ENCODE measurements around the gene PRDM2.

PRDM2 gene

DNA sequence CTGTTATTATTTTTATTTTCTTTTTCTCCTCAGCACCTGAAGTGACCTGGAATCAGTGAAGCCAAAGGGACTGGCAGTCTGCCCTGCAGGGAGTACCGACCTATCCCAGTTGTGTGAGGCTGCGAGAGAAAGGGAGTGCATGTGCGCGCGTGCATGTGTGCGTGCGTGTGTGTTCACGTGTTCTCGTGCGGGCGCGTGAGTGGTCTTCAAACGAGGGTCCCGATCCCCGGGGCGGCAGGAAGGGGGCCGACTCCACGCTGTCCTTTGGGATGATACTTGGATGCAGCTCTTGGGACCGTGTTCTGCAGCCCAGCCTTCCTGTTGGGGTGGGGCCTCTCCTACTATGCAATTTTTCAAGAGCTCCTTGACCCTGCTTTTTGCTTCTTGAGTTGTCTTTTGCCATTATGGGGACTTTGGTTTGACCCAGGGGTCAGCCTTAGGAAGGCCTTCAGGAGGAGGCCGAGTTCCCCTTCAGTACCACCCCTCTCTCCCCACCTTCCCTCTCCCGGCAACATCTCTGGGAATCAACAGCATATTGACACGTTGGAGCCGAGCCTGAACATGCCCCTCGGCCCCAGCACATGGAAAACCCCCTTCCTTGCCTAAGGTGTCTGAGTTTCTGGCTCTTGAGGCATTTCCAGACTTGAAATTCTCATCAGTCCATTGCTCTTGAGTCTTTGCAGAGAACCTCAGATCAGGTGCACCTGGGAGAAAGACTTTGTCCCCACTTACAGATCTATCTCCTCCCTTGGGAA, 123.3 kb downstream of the PRDM2 start:
- no peak for FAIRE-seq

DNA sequence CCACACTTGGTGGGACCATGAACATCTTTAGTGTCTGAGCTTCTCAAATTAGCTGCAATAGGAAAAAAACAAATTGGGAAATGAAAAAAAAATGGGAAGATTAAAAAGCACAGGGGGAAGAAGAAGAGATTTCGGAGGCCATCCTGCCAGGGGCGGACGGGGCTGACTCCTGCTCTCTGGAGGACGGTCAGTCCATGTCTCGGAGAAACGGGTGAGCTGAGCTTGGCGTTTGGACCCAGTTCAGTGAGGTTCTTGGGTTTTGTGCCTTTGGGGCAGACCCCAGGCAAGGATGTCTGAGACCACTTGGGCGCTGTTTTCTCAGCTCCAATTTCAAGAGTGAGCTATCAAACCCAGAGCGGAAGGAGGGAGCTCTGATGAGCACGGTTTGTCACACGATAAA, 123.9 kb downstream of the PRDM2 start:
- FAIRE-seq: no peak

DNA sequence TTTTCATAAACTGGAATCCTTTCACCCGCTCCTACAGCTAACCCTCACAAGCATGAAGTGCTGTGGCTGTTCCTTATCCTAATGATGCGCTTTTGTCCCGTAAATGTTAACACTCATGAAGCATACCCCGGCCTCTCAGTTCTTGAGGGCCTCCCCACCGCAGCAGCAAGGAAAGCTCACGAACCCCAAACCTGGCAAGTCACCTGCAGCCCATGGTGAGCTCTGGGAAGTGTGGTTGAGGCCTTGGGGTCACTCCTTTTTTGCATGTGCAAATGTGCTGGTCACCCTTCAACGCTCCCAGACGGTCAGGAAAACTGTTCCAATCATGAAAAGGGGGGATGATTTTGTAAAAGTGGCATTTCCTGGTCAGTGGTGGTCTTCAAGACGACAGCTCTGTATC, 124.6 kb downstream of the PRDM2 start:
- no peak for FAIRE-seq

DNA sequence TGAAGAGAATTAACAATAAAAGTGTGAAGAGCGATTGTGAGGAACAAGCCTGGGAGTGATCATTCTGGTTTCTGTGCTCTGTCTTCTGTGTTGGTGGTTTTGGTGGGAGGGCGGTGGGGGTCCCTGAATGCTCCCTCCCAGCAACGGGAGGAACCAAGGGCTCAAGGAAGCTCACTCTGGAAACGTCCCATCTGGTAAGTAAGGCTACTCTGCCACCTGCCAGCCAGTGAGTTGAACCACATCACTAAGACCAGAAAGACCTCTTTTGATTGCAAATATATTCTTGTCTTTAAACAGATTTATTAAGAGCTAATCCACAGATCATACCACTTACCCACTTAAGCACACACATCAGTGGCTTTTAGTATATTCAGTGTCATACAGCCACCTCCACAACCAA, 125.0 kb downstream of the PRDM2 start:
- no peak for FAIRE-seq

DNA sequence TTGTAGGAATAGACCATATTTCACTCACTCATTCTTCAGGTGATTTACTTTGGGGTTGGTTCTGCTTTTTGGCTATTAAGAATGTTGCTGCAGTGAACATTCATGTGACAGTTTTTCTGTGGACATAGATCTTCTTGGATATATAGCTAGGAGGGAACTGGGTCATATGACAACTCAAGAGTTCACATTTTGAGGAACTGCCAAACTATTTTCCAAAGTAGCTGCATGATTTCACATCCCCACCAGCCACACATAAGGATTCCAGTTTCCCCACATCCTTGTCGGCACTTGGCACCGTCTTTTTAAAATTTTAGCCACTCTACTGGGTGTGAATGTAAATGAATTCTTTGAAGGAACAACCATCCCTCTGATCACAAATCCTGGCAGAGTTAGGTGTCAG, 126.0 kb downstream of the PRDM2 start:
- no peak for FAIRE-seq

DNA sequence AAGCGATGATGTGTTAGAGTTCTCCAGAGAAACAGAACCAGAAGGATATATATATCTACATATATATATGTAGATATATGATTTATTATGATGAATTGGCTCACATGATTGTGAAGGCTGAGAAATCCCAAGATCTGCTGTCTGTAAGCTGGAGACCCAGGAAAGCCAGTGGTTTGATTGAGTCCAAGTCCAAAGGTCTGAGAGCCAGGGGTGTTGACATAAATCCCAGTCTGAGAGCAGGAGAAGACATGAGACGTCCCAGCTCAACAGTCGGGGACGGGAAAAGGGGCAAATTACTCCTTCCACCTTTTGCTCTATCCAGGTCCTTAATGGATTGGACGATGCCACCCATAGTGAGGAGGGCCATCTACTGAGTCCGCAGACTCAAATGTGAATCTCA, 126.6 kb downstream of the PRDM2 start:
- no peak for FAIRE-seq

DNA sequence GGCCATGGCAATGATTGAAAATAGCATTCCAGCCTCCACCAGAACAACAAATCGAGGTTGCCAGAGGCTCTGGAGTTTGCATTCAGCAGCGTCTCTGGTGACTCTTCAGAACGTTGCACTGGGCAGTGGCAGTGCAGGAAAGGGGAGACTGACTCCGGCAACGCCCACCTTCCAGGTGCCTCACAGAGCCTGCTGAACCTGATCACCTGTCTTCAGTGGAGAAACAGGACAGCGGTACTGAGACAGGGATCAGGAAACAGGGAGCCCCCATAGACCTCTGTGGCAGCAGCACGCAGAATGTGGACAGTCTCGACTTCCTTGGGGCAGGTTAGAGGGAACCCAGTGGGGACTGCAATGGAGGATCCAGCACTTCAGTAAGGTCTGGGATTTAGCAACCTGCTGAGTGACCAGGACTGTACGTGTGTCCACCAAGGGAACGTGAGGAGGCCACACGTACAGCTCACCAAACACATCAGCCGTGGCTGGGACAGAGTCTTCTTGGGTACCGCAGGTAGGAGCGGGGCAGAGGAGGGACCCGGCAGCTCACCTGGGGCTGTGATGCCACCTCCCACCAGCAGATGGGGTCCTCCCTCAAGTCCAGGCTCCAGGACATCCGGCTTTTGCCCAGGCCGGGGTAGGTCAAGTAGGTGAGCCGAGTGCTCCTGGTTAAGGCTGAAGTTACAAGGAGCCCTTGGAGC, 128.6 kb downstream of the PRDM2 start:
- no peak for FAIRE-seq

DNA sequence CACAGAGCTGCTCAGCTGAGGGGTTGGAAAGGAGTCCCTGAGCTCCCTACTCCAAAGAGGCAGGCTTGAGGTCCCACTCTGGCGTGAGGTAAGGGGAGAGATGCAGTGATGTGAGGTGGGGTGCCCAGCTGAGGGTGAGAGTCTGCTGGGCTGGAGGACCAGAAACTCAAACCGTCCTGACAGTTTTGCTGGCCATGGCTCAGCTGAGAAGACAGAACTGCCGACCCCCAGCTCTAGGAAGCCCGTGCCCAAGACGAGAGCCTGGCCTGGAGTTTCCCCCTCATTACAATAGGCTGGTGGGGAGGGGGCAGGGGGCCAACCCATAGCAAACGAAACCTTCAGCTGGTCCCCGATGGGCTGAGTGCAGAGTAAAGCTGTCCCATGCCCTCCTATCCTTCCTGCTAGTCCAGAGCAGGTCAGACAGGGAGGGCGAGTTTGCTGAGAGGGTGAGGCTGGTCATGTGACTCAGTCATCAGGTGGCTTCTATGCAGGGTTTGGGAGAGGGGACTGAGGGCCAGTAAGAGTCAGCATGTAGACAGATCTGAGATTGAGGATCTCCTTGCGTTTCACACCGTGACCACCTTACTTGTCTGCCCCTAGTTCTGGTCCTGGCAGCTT, 129.3 kb downstream of the PRDM2 start:
- FAIRE-seq: no peak

DNA sequence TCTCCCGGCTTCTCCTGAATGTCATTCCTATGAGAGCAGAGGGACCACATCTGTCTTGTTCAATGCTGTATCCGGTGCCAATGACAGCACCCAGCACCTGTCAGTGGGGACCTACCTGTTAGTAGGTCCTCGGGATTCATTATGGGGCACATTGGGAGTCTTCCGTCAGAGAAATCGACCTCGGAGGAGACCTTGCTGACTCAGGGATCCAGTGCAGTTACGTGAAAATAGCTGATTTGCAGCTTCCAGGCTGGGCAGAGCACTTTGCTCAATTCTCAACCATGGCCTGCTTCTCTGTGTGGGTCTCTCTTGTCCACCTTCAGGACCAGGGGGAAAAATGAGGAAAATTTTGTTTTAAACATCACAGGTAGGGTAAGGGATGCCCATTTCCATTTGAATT, 130.2 kb downstream of the PRDM2 start:
- FAIRE-seq: no peak

DNA sequence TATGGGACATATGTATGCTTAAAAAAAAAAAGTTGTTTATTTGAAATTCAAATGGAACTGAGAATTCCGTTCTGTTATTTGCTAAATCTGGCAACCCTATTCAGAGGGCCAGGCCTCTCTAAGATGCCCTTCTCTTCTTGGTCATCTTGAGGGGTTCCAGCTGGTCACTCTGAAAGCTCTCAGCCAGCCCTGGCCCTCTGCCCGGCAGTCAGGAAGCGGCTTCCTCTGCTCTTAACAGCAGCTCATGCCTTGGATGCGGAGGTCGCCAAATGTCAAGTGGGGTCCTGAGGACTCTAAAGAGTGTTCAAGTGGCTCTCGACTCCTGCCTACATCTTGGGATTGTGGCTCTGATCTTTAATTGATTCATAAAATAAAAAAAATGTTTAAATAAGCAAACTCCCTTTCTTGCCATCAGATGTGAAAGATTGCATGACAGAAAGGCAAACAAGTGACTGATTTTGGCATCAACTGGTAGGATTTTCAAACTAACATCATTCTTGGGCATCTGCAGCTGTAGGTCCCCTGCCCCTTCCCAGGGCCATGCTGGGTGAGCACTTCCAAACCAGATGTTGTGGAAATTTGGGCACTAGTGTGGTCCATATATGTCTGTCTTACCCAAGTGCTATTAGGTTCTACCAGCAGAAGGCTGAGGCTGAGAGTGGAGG, 130.8 kb downstream of the PRDM2 start:
- no peak for FAIRE-seq

DNA sequence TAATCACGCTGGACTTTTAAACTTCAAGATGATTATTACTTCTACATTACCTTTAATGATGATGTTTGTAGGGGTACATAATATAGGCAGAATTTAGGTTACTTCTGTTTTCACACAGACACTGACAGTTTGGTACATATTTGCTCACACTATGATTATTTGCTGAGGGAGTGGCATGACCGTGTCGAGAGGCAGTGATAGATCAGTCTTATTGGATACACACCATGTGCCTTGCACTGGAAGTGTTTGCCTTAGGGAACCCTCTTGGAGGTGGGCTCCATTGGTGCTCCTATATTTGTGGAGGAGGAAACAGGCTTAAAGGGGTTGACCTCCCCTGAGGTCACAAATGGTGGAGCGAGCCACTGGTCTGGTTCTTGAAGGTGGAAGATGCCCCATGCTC, 132.1 kb downstream of the PRDM2 start:
- FAIRE-seq: no peak

DNA sequence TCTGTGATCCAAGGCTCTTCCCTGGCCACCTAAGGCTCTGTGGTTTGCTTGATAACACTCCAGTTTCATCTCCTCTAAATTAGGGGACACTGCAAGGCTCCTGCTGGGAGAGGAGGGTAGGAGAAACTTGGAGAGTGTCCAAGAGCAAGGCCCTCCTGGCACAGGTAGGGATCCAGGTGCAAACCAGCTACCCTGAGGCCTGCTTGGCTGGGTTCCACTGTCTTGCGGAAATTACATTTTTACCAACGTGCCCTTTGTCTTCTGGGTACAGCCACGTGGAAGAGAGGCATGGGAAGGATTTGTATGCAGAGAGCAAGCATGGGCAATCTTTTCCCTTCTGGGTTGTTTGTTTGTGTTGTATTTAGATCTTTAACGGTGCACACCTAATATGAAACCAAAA, 132.5 kb downstream of the PRDM2 start:
- FAIRE-seq: no peak

DNA sequence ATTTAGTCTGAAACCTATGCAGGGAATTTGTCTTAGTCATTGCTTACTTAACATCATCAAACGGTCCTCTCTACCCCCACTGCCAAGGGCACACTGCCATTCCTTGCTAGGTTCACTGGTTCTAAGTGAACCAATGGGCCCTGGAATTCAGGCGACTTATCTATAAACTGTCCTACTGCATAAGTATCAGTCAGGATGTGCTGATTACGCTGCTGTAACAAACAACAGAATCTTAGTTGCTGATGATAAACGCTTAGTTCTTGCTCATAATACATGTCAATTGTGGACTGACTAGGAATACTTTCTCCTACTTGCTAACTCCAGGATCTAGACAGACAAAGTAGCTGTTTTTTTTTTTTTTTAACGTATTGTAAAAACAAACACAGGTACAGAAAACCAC, 136.1 kb downstream of the PRDM2 start:
- FAIRE-seq: no peak

DNA sequence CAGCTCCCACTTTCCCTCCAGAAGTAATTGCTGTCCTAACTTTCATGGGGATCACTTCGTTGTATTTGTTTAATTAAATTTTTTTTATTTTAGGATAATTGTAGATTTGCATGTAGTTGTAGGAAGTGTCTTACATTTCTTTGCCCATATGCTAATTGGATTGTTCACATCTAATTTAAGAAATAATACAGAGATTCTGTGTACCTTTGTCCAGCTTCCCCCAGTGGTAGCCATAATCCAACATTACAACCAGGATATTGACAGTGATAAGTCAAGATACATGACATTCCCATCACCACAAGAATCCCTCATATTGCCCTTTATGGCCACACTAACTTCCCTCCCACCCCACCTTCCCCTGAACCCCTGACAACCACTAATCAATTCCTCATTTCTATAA, 136.6 kb downstream of the PRDM2 start:
- FAIRE-seq: no peak

DNA sequence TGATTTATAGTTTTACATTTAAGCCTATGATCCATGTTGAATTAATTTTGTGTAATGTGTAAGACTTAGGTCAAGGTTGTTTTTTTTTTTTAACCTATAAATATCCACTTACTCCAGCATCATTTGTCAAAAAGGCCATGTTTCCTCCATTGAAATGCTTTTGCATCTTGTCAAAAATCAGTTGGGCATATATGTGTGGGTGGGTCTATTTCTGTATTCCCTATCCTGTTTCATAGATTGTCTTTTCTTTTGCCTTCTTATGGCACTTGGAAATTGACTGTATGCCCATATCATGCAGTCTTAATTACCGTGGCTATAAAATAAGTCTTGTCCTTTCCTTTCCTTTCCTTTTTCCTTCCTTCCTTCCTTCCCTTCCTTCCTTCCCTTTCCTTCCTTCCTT, 138.2 kb downstream of the PRDM2 start:
- FAIRE-seq: no peak

DNA sequence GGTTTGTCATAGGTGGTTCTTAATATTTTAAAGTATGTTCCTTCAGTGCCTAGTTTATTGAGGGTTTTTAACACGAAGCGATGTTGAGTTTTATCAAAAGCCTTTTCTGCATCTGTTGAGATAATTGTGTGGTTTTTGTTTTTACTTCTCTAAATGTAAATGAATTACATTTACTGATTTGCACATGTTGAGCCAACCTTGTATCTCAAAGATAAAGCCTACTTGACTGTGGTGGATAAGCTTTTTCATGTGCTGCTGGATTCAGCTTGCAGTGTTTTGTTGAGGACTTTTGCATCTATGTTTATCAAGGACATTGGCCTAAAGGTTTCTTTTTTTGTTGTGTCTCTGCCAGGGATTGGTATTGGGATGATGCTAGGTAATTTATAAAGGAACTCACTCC, 142.5 kb downstream of the PRDM2 start:
- FAIRE-seq: no peak

DNA sequence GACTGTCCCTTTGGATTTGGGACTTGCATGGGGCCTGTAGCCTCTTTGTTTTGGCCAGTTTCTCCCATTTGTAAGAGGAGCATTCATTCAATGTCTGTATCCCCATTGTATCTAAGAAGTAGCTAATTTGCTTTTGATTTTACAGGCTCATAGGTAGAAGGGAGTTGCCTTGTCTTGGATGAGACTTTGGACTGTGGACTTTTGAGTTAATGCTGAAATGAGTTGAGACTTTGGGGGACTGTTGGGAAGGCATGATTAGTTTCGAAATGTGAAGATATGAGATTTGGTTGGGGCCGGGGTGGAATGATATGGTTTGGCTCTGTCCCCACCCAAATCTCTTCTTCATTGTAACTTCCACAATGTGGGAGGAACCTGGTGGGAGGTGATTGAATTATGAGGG, 151.7 kb downstream of the PRDM2 start:
- FAIRE-seq: no peak

DNA sequence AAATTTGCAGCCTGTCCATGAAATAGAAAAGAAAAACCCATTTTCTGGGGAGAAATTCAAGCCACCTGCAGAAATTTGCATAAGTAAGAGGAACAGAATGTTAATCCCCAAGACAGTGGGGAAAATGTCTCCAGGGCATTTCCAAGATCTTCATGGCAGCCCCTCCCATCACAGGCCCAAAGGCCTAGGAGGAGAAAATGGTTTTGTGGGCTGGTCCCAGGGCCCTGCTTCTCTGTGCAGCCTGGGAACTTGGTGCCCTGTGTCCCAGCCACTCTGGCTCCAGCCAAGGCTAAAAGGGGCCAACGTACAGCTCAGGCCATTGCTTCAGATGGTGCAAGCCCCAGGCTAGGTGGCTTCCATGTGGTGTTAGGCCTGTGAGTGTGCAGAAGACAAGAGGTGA, 155.6 kb downstream of the PRDM2 start:
- FAIRE-seq: no peak

DNA sequence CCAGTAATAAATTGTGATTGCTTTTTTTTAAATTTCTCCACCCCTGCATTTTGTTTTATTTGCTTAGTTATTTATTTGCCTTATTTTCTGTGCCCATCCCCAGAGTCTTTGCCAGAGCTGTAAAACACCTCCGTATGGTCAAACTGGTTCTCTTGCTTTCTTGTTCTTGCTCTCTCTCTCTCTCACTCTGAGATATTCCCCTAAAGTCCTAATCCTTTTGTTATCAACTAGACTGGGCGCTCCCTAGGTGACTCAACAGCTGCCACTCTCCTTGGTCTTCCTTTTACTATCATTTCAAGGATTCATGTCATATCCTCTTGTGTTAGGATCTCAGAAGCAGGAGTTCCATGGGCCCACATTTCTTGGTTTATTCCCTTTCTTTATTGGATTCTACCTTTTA, 160.0 kb downstream of the PRDM2 start:
- no peak for FAIRE-seq

DNA sequence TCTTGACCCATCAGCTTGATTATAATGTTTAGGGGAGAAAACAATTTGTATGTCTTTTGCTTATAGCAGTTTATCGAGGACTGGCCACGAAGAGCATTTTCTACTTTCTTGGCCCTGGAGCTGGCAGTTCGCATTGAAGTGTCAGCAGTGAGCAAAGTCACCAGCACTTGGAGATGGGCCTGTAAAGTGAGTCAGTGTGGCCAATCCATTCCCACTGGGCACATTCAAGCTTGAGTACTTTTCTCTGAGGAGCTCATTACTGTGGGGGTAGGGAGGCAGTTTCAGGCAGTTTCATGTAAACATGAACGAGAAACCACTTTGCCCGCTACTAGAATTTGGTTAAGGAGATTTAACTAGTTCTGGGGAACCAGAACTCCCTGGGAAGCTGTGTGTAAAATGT, 164.8 kb downstream of the PRDM2 start:
- no peak for FAIRE-seq

DNA sequence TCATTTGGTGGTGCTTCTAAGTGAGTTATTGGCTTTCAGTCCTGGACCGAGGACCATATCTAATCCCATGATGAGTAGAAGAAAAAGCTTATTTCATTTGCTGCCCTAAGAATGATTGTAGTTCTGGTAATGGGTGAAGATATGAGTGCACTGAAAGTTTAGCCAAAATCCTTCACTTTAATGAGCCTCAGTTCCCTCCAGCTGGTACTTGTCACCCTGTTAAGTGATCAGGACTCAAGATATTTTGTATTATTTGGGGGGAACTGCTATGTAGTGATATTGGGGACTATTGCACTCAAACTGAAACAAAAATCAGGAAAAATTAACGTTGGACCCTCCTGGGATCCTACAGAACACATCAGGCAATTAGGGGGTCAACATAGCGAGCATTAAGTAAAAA, 165.9 kb downstream of the PRDM2 start:
- FAIRE-seq: no peak

DNA sequence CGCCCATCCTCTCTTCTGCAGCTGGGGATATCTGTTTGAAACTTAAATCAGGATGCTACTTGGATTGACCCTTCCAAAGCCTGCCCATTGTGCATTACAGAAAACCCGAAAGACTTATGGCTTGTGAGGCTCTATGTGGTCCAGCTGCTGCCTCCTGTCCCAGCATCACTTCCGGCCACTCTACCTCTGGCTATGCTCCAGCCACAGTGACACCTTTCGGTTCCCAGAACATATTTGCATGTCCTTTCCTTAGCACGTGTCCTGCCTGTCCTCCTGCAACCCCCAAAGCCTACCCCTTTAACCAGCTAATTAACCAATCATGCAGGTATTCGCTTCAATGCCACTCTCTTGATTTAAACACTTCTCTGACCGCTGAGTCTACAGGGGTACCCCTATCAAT, 167.6 kb downstream of the PRDM2 start:
- FAIRE-seq: no peak

DNA sequence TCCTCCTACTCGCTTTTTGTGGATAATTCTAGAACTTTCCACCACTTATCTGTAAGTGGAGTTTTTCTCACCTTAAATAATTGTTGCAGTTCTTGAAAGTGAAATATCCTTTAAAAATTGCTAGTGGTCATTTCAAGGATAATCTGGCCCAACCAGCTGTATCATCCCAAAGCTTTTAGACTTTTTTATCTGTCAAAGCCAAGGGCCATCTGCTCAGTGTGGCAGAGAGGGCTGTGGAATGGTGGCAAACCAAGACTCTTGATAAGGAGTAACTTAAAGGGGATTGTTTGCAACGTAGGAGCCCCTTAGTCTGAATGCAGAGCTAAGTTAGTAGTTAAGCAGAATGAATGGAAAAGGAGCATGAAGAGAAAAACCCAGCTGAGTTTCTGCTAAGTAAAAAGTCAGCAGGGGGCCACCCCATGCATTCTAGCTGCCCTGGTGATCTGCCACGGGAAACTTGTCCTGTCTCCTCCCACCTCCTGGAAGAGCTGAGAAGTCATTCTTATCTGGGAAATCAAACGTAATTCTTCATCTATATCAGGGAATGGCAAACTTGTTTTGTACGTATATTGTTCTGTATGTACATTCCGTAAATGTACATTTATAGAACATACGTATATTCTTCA, 169.3 kb downstream of the PRDM2 start:
- FAIRE-seq: no peak

Measured in A204.1 (cell line).